SK-N-SH (cell line): ENCODE measurements around the gene PDGFC. TPM values are rescaled to one million over a fixed set of nuclear protein-coding genes. Genes with fewer than 3 reads are reported as not detected.
A peak's percentile ranks its signal among the peaks of the same experiment; 100 is the strongest.

ENCODE experiments used
- CTCF ChIA-PET: fragments of 300-600, 350-600 bp; formaldehyde crosslinking; extraction: SDS; loops from one replicate; lab custom pipeline; 2021; lab: Yijun Ruan, JAX
- POLR2A ChIA-PET: fragments of 350-600 bp; sonication (Branson Sonifier 250); formaldehyde crosslinking; extraction: SDS; loops from one replicate; lab custom pipeline; 2020; ENCODE audit warnings: antibody characterized with exemption, inconsistent platforms; lab: Yijun Ruan, JAX
- DNase-seq: peaks from one replicate; pipeline ENCODE4 v3.0.0; 2012
- H2AFZ ChIP-seq: fragments of 200-600 bp; sonication (generic); 2 replicates; pipeline ENCODE4 v1.8.1; 2016; ENCODE audit warnings: antibody characterized with exemption, mild to moderate bottlenecking, low read depth
- H3F3A ChIP-seq: fragments of 200-600 bp; sonication (generic); replicated peaks from 2 replicates; pipeline ENCODE3; 2016; ENCODE audit warnings: antibody characterized with exemption, mild to moderate bottlenecking; ENCODE audit not compliant: insufficient read depth
- H3K27ac ChIP-seq, 2 experiments: fragments of 200-500 bp in 1 of 2; fragments of 200-600 bp in 1 of 2; sonication (Bioruptor generic) in 1 of 2; sonication (generic), shearing (Covaris generic) in 1 of 2; 2 replicates each; pipeline versions ENCODE4 v1.5.1 to v1.6.1; 2014 to 2016; ENCODE audit warnings: low read depth in 2 of 2, inconsistent platforms in 1 of 2, low read length in 1 of 2, mild to moderate bottlenecking in 1 of 2, mixed read lengths in 1 of 2
- H3K27me3 ChIP-seq: fragments of 200-600 bp; sonication (generic), shearing (Covaris generic); 2 replicates; pipeline ENCODE4 v1.6.1; 2016; ENCODE audit warnings: mixed run types; ENCODE audit not compliant: insufficient read depth
- H3K36me3 ChIP-seq, 2 experiments: fragments of 200-500 bp in 1 of 2; fragments of 200-600 bp in 1 of 2; sonication (Bioruptor generic) in 1 of 2; sonication (generic) in 1 of 2; replicated peaks in 1 of 2; 2 replicates each; pipeline versions ENCODE3 to v1.5.1; 2014 to 2016; ENCODE audit warnings: low read length in 1 of 2, mild to moderate bottlenecking in 1 of 2; ENCODE audit not compliant: insufficient read depth in 2 of 2, control insufficient read depth in 1 of 2
- H3K4me1 ChIP-seq, 2 experiments: fragments of 200-500 bp in 1 of 2; fragments of 200-600 bp in 1 of 2; sonication (Bioruptor generic) in 1 of 2; sonication (generic), shearing (Covaris generic) in 1 of 2; 2 replicates each; pipeline versions ENCODE4 v1.5.1 to v1.6.1; 2014 to 2016; ENCODE audit warnings: low read depth in 1 of 2, low read length in 1 of 2, mixed run types in 1 of 2; ENCODE audit not compliant: insufficient read depth in 2 of 2, control insufficient read depth in 1 of 2
- H3K4me2 ChIP-seq: fragments of 200-600 bp; sonication (generic), shearing (Covaris generic); 2 replicates; pipeline ENCODE4 v1.6.1; 2017; ENCODE audit warnings: mixed run types
- H3K4me3 ChIP-seq, 2 experiments: fragments of 200-500 bp in 1 of 2; fragments of 200-600 bp in 1 of 2; sonication (Bioruptor generic) in 1 of 2; sonication (generic), shearing (Covaris generic) in 1 of 2; 2 replicates each; pipeline versions ENCODE4 v1.5.1 to v1.8.1; 2014 to 2016; ENCODE audit warnings: low read depth in 2 of 2, inconsistent platforms in 1 of 2, low read length in 1 of 2, mild to moderate bottlenecking in 1 of 2, mixed read lengths in 1 of 2, moderate library complexity in 1 of 2
- H3K79me2 ChIP-seq: fragments of 200-600 bp; sonication (generic); 2 replicates; pipeline ENCODE4 v1.8.1; 2017; ENCODE audit warnings: mild to moderate bottlenecking; ENCODE audit not compliant: insufficient read depth
- H3K9ac ChIP-seq: fragments of 200-600 bp; sonication (generic); 2 replicates; pipeline ENCODE4 v1.6.1; 2017; ENCODE audit warnings: mixed run types
- H3K9me2 ChIP-seq: fragments of 200-600 bp; sonication (generic); 2 replicates; pipeline ENCODE4 v1.6.1; 2017; ENCODE audit warnings: mixed run types
- H3K9me3 ChIP-seq: fragments of 200-600 bp; sonication (generic); 2 replicates; pipeline ENCODE4 v1.6.1; 2017; ENCODE audit warnings: mixed run types, mild to moderate bottlenecking, moderate library complexity
- H4K20me1 ChIP-seq: fragments of 200-600 bp; sonication (generic); 2 replicates; pipeline ENCODE4 v1.6.1; 2017; ENCODE audit warnings: mild to moderate bottlenecking, mixed run types; ENCODE audit not compliant: insufficient read depth
- CHD2 ChIP-seq: fragments of 150-350 bp; IDR thresholded peaks from 2 replicates; pipeline ENCODE4 v1.6.1; 2018; ENCODE audit warnings: low read length; ENCODE audit not compliant: partially characterized antibody
- FOSL2 ChIP-seq: IDR thresholded peaks from 2 replicates; pipeline ENCODE4 v1.4.0; 2012; ENCODE audit warnings: low read depth, mild to moderate bottlenecking, moderate library complexity, borderline replicate concordance
- FOXJ3 ChIP-seq: sonication (generic); formaldehyde crosslinking; IDR thresholded peaks from 2 replicates; pipeline ENCODE4 v1.5.1; 2020; ENCODE audit warnings: mild to moderate bottlenecking, missing genetic modification reagents
- MXI1 ChIP-seq: IDR thresholded peaks from 2 replicates; pipeline ENCODE4 v1.6.1; 2012; ENCODE audit warnings: mild to moderate bottlenecking, low read depth, low read length, improper control_type of control experiment
- NFIC ChIP-seq: IDR thresholded peaks from 2 replicates; pipeline ENCODE4 v1.4.0; 2012; ENCODE audit warnings: borderline replicate concordance
- NRF1 ChIP-seq: IDR thresholded peaks from 2 replicates; pipeline ENCODE4 v1.6.1; 2012; ENCODE audit warnings: low read depth, mild to moderate bottlenecking, low read length
- RFX5 ChIP-seq: IDR thresholded peaks from 2 replicates; pipeline ENCODE4 v1.6.1; 2012; ENCODE audit warnings: mild to moderate bottlenecking, improper control_type of control experiment, low read length
- SIN3A ChIP-seq: IDR thresholded peaks from 2 replicates; pipeline ENCODE4 v1.6.1; 2012; ENCODE audit warnings: low read depth, mild to moderate bottlenecking, low read length, moderate library complexity, borderline replicate concordance
- TCF12 ChIP-seq: IDR thresholded peaks from 2 replicates; pipeline ENCODE4 v1.4.0; 2012
- TEAD4 ChIP-seq: IDR thresholded peaks from 2 replicates; pipeline ENCODE4 v1.4.0; 2012; ENCODE audit warnings: mild to moderate bottlenecking, borderline replicate concordance; ENCODE audit not compliant: insufficient read depth
- YY1 ChIP-seq: IDR thresholded peaks from 2 replicates; pipeline ENCODE4 v1.4.0; 2012; ENCODE audit warnings: low read depth, mild to moderate bottlenecking
- WGBS: methylation state at CpG from one replicate; pipeline ENCODE4 v1.1.6; 2017; ENCODE audit warnings: low lambda C conversion rate; 5-methylcytosine and 5-hydroxymethylcytosine counted together
- polyA plus RNA-seq, 3 experiments: library from polyadenylated mRNA; depleted of rRNA; stranded (reverse); fragments of >200 nt; gene quantifications; 2 replicates each; pipeline ENCODE4 v1.2.3, GENCODE V29; 2012
- TF ChIP-seq, protein P1 (sequence below): IDR thresholded peaks from 2 replicates; pipeline ENCODE4 v1.4.0; 2012; ENCODE audit warnings: low read depth, borderline replicate concordance
- TF ChIP-seq, protein P2 (sequence below): IDR thresholded peaks from 2 replicates; pipeline ENCODE4 v1.4.0; 2012; ENCODE audit warnings: low read depth, borderline replicate concordance
- TF ChIP-seq, protein P3 (sequence below): fragments of 200-600 bp; sonication (generic); IDR thresholded peaks from 2 replicates; pipeline ENCODE4 v1.6.1; 2017; ENCODE audit warnings: antibody characterized with exemption, mild to moderate bottlenecking, moderate library complexity
- TF ChIP-seq, protein P4 (sequence below): IDR thresholded peaks from 2 replicates; pipeline ENCODE4; 2012

Gene PDGFC
- polyA plus RNA-seq, 1 of the 3 experiments (the other 2 are of a cell fraction): 29.8 TPM

DNA sequence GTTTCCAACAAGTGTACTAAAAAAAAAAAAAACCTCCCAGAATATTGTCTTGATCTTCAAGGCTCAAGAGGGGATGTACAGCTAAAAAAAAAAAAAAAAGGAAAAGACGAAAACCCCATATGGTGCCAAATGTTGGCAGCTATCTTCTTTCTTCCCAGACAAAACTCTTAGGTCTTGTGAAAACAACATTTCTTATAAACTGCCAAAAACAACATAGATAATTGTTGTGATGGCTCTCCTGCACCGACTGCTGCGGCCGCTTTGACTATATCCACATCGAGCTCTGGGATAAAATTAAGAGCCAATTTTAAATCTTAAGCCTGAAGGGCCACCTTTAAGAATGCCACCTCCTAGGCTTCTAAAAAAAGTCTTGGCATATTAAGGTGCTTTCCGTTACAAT, 23.5 kb downstream of the PDGFC start:
- no peaks in the 10 kb centered on the region for H3K36me3 ChIP-seq
- DNase-seq: no peak
- no peaks in the 10 kb centered on the region for H3K27me3 ChIP-seq
- H3K9ac ChIP-seq: peak overlapping the region; percentile 48; the same call in 1 of the 2 replicates
- POLR2A ChIA-PET: no interaction called here
- H3F3A ChIP-seq: peaks cover 48% of the 10 kb centered on the region
- no peaks in the 10 kb centered on the region for H4K20me1 ChIP-seq
- no peak overlapping the region for H2AFZ ChIP-seq
- TF ChIP-seq FOXJ3 (CRISPR knock-in tag) (no peak), SIN3A (no peak), TEAD4 (no peak), YY1 (no peak), CHD2 (no peak), NRF1 (no peak), RFX5 (no peak), MXI1 (no peak), NFIC (no peak), FOSL2 (no peak), TCF12 (no peak)
- TF ChIP-seq, protein P1, sequence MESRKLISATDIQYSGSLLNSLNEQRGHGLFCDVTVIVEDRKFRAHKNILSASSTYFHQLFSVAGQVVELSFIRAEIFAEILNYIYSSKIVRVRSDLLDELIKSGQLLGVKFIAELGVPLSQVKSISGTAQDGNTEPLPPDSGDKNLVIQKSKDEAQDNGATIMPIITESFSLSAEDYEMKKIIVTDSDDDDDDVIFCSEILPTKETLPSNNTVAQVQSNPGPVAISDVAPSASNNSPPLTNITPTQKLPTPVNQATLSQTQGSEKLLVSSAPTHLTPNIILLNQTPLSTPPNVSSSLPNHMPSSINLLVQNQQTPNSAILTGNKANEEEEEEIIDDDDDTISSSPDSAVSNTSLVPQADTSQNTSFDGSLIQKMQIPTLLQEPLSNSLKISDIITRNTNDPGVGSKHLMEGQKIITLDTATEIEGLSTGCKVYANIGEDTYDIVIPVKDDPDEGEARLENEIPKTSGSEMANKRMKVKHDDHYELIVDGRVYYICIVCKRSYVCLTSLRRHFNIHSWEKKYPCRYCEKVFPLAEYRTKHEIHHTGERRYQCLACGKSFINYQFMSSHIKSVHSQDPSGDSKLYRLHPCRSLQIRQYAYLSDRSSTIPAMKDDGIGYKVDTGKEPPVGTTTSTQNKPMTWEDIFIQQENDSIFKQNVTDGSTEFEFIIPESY: no peak
- TF ChIP-seq, protein P2, sequence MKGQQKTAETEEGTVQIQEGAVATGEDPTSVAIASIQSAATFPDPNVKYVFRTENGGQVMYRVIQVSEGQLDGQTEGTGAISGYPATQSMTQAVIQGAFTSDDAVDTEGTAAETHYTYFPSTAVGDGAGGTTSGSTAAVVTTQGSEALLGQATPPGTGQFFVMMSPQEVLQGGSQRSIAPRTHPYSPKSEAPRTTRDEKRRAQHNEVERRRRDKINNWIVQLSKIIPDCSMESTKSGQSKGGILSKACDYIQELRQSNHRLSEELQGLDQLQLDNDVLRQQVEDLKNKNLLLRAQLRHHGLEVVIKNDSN: no peak
- TF ChIP-seq, protein P3, sequence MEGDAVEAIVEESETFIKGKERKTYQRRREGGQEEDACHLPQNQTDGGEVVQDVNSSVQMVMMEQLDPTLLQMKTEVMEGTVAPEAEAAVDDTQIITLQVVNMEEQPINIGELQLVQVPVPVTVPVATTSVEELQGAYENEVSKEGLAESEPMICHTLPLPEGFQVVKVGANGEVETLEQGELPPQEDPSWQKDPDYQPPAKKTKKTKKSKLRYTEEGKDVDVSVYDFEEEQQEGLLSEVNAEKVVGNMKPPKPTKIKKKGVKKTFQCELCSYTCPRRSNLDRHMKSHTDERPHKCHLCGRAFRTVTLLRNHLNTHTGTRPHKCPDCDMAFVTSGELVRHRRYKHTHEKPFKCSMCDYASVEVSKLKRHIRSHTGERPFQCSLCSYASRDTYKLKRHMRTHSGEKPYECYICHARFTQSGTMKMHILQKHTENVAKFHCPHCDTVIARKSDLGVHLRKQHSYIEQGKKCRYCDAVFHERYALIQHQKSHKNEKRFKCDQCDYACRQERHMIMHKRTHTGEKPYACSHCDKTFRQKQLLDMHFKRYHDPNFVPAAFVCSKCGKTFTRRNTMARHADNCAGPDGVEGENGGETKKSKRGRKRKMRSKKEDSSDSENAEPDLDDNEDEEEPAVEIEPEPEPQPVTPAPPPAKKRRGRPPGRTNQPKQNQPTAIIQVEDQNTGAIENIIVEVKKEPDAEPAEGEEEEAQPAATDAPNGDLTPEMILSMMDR: no peak
- TF ChIP-seq, protein P4, sequence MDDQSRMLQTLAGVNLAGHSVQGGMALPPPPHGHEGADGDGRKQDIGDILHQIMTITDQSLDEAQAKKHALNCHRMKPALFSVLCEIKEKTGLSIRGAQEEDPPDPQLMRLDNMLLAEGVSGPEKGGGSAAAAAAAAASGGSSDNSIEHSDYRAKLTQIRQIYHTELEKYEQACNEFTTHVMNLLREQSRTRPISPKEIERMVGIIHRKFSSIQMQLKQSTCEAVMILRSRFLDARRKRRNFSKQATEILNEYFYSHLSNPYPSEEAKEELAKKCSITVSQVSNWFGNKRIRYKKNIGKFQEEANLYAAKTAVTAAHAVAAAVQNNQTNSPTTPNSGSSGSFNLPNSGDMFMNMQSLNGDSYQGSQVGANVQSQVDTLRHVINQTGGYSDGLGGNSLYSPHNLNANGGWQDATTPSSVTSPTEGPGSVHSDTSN: no peak
- TF ChIP-seq, all 33 proteins: peak for 0
- 54% methylated on average over 6 of the region's 6 CpGs for WGBS
- CTCF ChIA-PET: interaction anchor here (0.9 kb wide), 1 partner anchor 20 kb away, joined by 3 read pairs; no protein-coding TSS in a partner anchor
- peak overlapping the region; percentile 43 to 95; a peak in 3 of 4 replicates for H3K27ac ChIP-seq
- peak overlapping the region; percentile 47 for H3K4me2 ChIP-seq
- no peaks in the 10 kb centered on the region for H3K9me3 ChIP-seq
- H3K79me2 ChIP-seq: peaks cover 88% of the 10 kb centered on the region
- H3K9me2 ChIP-seq: no peaks in the 10 kb centered on the region
- no peak overlapping the region for H3K4me3 ChIP-seq
- peaks cover 0 to 75% of the 10 kb centered on the region in 2 experiments; a peak in 3 of 4 replicates for H3K4me1 ChIP-seq
